H1 (cell line): ENCODE results near the gene KRTAP4-12. TPM values are rescaled to one million over a fixed set of nuclear protein-coding genes. Genes with fewer than 3 reads are reported as not detected.

Source experiments
- NRF1 ChIP-seq: IDR thresholded peaks from 2 replicates; pipeline ENCODE4 v1.6.1; 2011; ENCODE audit warnings: mild to moderate bottlenecking, low read depth, low read length, improper control_type of control experiment
- PHF8 ChIP-seq: fragments of 200-600 bp; sonication (generic); conservative IDR thresholded peaks from 2 replicates; pipeline ENCODE4 v1.7.1; 2012; ENCODE audit warnings: low read depth, mild to moderate bottlenecking, inconsistent platforms, low read length, moderate library complexity
- SAP30 ChIP-seq: fragments of 300-600 bp; sonication (generic); IDR thresholded peaks from 2 replicates; pipeline ENCODE4 v1.7.1; 2012; ENCODE audit warnings: low read length, moderate library complexity, mild to moderate bottlenecking, inconsistent platforms; ENCODE audit not compliant: insufficient read depth, insufficient replicate concordance
- SIX5 ChIP-seq: IDR thresholded peaks from 2 replicates; pipeline ENCODE4 v1.6.1; 2011; ENCODE audit warnings: mild to moderate bottlenecking, low read depth, low read length
- SRF ChIP-seq: IDR thresholded peaks from 2 replicates; pipeline ENCODE4 v1.6.1; 2011; ENCODE audit warnings: mild to moderate bottlenecking, low read depth, low read length, moderate library complexity
- SUZ12 ChIP-seq: fragments of 200-600 bp; sonication (generic); IDR thresholded peaks from 2 replicates; pipeline ENCODE4 v1.6.1; 2012; ENCODE audit warnings: mild to moderate bottlenecking, inconsistent platforms, low read length, moderate library complexity, mixed read lengths
- YY1 ChIP-seq: IDR thresholded peaks from 2 replicates; pipeline ENCODE4 v1.6.1; 2011; ENCODE audit warnings: low read depth, mild to moderate bottlenecking, low read length
- polyA plus RNA-seq, 7 experiments: library from polyadenylated mRNA; depleted of rRNA in 3 of 7; stranded (reverse) in 5 of 7; unstranded in 2 of 7; fragments of >200 nt in 5 of 7; fragments of 200-250 nt in 2 of 7; gene quantifications; 1 replicate in 5 of 7; 2 replicates in 1 of 7; 4 replicates in 1 of 7; pipeline versions ENCODE4 v1.2.1 to v1.2.3, GENCODE V29; 2011 to 2013; ENCODE audit warnings: missing spikeins in 2 of 7, mixed read lengths in 2 of 7
- total RNA-seq: library from RNA; stranded (reverse); fragmentation: NEBNext Ultra II Directional; extraction: Animal tissue kit (Norgen Biotek cat#: 25700); gene quantifications from 2 replicates; pipeline ENCODE4 v1.2.1, GENCODE V29; 2021
- TF ChIP-seq, protein P1 (sequence below): fragments of 300-600 bp; sonication (generic); IDR thresholded peaks from 2 replicates; pipeline ENCODE4 v1.7.1; 2012; ENCODE audit warnings: low read length, moderate library complexity, mild to moderate bottlenecking, inconsistent platforms; ENCODE audit not compliant: insufficient replicate concordance
- TF ChIP-seq, protein P2 (sequence below): IDR thresholded peaks from 2 replicates; pipeline ENCODE4 v1.6.1; 2012; ENCODE audit warnings: inconsistent platforms

The KRTAP4-12 gene
- total and polyA plus RNA-seq, 2 of the 8 experiments (the other 6 are each of a cell fraction or from before 2014, with no cell fraction given): not detected

DNA sequence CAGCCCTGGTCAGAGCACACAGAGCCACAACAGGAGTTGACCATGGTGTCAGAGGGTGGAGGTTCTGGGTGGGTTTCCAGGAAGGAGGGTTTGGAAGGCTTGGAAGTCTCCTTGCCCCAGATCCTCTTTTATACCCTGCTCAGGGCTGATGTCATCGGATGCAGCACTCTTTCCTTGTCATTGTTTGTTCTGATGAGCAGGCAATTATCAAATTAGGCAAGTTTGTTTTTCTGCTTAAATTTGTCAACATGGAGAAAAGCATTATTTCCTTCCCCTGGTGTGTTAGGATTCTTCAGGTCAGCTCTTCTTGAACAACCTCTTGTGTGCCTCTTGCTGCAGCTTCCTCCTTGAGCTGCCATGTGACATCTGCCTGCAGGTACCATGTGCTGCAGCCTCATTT is 36.7 kb upstream of the KRTAP4-12 start, which contains the start of gene KRTAP4-4 (continued):
- no peak for TF ChIP-seq SRF
- no peak for TF ChIP-seq NRF1
- TF ChIP-seq SIX5: no peak
- no peak for TF ChIP-seq SUZ12
- TF ChIP-seq, protein P1, sequence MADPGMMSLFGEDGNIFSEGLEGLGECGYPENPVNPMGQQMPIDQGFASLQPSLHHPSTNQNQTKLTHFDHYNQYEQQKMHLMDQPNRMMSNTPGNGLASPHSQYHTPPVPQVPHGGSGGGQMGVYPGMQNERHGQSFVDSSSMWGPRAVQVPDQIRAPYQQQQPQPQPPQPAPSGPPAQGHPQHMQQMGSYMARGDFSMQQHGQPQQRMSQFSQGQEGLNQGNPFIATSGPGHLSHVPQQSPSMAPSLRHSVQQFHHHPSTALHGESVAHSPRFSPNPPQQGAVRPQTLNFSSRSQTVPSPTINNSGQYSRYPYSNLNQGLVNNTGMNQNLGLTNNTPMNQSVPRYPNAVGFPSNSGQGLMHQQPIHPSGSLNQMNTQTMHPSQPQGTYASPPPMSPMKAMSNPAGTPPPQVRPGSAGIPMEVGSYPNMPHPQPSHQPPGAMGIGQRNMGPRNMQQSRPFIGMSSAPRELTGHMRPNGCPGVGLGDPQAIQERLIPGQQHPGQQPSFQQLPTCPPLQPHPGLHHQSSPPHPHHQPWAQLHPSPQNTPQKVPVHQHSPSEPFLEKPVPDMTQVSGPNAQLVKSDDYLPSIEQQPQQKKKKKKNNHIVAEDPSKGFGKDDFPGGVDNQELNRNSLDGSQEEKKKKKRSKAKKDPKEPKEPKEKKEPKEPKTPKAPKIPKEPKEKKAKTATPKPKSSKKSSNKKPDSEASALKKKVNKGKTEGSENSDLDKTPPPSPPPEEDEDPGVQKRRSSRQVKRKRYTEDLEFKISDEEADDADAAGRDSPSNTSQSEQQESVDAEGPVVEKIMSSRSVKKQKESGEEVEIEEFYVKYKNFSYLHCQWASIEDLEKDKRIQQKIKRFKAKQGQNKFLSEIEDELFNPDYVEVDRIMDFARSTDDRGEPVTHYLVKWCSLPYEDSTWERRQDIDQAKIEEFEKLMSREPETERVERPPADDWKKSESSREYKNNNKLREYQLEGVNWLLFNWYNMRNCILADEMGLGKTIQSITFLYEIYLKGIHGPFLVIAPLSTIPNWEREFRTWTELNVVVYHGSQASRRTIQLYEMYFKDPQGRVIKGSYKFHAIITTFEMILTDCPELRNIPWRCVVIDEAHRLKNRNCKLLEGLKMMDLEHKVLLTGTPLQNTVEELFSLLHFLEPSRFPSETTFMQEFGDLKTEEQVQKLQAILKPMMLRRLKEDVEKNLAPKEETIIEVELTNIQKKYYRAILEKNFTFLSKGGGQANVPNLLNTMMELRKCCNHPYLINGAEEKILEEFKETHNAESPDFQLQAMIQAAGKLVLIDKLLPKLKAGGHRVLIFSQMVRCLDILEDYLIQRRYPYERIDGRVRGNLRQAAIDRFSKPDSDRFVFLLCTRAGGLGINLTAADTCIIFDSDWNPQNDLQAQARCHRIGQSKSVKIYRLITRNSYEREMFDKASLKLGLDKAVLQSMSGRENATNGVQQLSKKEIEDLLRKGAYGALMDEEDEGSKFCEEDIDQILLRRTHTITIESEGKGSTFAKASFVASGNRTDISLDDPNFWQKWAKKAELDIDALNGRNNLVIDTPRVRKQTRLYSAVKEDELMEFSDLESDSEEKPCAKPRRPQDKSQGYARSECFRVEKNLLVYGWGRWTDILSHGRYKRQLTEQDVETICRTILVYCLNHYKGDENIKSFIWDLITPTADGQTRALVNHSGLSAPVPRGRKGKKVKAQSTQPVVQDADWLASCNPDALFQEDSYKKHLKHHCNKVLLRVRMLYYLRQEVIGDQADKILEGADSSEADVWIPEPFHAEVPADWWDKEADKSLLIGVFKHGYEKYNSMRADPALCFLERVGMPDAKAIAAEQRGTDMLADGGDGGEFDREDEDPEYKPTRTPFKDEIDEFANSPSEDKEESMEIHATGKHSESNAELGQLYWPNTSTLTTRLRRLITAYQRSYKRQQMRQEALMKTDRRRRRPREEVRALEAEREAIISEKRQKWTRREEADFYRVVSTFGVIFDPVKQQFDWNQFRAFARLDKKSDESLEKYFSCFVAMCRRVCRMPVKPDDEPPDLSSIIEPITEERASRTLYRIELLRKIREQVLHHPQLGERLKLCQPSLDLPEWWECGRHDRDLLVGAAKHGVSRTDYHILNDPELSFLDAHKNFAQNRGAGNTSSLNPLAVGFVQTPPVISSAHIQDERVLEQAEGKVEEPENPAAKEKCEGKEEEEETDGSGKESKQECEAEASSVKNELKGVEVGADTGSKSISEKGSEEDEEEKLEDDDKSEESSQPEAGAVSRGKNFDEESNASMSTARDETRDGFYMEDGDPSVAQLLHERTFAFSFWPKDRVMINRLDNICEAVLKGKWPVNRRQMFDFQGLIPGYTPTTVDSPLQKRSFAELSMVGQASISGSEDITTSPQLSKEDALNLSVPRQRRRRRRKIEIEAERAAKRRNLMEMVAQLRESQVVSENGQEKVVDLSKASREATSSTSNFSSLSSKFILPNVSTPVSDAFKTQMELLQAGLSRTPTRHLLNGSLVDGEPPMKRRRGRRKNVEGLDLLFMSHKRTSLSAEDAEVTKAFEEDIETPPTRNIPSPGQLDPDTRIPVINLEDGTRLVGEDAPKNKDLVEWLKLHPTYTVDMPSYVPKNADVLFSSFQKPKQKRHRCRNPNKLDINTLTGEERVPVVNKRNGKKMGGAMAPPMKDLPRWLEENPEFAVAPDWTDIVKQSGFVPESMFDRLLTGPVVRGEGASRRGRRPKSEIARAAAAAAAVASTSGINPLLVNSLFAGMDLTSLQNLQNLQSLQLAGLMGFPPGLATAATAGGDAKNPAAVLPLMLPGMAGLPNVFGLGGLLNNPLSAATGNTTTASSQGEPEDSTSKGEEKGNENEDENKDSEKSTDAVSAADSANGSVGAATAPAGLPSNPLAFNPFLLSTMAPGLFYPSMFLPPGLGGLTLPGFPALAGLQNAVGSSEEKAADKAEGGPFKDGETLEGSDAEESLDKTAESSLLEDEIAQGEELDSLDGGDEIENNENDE: no peak
- no peak for TF ChIP-seq PHF8
- TF ChIP-seq SAP30: no peak
- no peak for TF ChIP-seq YY1
- TF ChIP-seq, protein P2, sequence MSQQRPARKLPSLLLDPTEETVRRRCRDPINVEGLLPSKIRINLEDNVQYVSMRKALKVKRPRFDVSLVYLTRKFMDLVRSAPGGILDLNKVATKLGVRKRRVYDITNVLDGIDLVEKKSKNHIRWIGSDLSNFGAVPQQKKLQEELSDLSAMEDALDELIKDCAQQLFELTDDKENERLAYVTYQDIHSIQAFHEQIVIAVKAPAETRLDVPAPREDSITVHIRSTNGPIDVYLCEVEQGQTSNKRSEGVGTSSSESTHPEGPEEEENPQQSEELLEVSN: no peak
